ENCODE data around the gene DNAAF3.
"Not testable (repeated sequence)": the region's sequence is repeated elsewhere in the genome, so short reads cannot be mapped to it uniquely, and the experiment has no call there.

DNAAF3 gene

DNA sequence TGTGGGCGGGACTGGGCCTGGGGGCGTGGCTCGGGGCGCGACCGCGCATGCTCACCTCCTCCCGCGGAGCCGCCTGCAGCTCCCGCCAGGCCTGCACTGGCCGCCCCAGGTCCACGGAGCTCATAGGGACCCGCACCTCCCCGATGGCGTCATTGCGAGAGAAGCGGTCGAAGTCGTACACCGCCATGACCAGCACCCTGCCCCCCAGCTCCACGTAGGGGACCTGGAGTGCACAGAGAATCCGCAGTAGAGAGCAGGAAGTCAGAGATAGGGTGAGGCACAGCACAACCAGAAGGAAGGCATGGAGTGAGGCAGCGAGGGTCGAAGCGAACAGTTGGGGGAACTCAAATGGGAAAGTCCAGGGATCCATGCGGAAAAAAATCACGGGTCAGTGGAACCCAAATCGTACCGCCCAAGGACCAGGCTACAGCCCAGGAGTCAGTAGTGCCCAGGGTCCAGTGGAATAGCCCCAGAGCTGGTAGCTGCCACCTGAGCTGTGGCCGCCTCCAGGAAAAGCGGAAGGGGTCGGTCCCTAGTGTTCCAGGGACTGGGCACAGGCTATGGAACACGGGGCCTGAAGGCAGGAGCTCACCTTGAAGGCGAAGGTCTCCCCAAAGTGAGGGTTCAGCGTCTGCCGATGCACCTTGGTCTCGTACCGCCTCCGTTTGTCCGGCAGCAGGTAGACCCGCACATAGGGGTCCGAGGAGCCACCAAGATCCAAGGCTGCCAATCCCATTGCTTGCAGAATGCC is 8.9 kb upstream of the DNAAF3 start:
- DNase-seq: no peak

GRCh38 chr19:55174425-55175116 is 8.2 kb upstream of the DNAAF3 start:
- DNase-seq: no peak

GRCh38 chr19:55173714-55174409 is 7.4 kb upstream of the DNAAF3 start:
- DNase-seq: no peak

GRCh38 chr19:55173186-55173713 is 6.8 kb upstream of the DNAAF3 start:
- no peak for DNase-seq

DNA sequence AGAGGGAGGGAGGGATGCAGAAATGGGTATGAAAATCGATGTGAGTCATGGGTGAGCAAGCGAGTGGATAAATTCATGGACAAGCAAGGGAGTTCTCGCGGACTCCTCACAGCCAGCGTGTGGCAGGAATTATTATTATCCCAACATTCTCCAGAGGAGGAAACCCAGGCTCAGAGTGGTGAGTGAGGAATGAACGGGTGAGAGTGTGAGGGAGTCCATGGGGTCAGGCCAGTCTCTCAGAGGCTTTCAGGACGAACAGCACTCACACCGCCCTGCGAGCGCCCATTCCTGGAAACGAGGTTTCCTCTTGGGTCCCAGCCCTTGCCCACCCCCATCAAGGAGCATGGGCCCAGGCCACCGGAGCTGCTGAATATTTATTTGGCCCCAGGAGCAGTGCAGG is 6.3 kb upstream of the DNAAF3 start:
- DNase-seq: no peak

- DNase-seq: not testable (repeated sequence)
These were observed 5.9 kb upstream of the DNAAF3 start for GRCh38 chr19:55172318-55172717.

DNA sequence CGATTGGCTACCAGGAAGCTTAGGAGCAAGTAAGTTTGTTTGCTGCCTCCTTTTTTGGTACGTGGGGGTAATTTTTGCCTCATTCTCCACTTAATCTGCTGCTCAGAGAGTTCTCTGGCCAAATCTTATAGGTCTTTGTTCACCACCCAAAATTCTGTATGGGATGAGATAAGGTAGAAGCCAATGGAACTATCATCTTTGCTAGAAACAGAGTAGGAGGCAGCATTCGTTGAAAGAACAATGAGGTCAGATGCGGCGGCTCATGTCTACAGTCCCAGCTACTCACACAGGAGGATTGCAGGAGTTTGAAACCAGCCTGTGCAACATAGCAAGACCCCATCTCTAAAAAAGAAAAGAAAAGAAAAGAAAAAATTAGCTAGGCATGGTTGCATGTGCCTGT is 5.0 kb upstream of the DNAAF3 start:
- DNase-seq: no peak

GRCh38 chr19:55169136-55169535 is 2.7 kb upstream of the DNAAF3 start:
- DNase-seq: no peak

DNA sequence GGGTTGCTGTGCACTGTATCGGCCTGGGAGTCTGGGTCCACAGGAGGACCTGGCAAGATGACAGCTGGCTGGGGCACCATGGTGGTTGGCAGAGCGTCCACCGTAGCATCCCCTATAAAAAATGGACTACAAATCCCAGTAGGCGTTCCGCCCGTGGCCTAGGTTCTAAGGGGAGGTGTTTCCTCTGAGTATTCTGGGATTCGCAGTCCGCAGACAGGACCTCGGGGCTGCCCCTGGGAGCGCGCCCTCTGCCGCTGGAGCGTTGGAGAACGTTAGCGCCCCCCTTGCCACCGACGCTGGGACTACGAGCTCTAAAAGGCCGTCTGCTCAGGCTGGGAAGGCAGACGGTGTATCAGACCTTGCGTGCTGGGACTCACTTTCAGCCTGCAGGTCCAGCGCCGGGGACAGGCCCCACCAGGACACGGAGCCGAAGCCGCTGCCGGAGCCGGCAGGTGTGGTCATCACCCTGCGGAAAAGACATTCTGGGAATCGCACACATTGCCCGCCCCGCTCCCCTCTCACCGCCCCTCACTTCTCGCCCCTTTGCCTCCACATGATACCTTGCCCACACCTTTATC is 372 bp downstream of the DNAAF3 start:
- peak; percentile 78 to 82 for DNase-seq

DNA sequence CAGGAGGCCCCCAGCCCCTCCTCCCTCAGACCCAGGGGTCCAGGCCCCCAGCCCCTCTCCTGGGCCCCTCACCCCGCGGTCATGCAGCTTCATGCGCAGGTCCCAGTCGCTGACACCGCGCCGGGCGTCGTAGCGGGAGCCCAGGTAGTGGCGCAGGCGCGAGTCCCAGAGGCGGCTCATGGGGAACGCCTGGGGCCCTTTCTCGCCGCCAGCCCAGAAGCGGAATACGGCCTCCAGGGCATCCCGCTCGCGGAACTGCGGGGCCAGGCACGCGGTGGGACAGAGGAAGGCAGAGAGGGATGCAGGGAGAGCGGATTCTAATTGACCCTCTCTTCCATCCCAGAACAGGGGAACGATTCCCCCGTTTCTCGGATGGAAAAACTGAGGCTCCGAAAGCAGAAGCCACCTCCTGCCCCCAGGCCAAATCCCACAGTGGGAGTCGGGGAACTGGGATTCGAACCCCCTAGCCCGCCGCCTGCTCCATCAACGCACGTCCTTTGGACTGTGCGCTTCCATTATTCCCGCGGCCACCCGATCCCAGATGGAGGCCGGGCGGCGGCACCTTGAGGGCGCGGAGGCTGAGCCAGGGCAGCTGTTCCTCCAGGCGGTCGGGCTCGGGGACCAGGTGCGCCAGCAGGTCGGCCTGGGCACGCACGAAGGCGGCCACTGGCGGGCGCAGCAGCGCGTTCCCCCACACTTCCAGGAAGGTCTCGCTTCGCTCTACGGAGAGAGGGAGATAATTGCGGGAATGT is 4.7 kb downstream of the DNAAF3 start:
- DNase-seq: no peak

DNA sequence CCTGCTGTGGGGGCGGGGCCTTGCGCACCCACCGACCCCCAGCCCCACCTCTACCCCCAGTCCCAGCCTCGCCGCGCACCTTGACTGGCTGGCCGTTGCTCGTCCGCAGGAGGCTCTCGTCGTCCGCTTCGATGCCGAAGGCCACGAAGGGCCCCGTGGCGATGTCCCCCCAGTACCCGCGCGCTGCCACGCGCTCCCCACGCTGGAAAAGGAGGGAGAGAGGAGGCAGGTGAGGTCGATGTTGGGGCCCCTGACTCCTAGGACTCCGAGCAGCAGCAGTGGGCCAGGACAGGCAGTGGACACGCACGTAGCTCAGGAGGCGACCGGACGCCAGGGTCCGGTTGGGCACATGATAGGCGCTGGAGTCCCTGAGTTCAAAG is 5.4 kb downstream of the DNAAF3 start:
- no peak for DNase-seq

- peak; percentile 82 to 87 for DNase-seq
These were observed 6.1 kb downstream of the DNAAF3 start for GRCh38 chr19:55160128-55160985.

DNA sequence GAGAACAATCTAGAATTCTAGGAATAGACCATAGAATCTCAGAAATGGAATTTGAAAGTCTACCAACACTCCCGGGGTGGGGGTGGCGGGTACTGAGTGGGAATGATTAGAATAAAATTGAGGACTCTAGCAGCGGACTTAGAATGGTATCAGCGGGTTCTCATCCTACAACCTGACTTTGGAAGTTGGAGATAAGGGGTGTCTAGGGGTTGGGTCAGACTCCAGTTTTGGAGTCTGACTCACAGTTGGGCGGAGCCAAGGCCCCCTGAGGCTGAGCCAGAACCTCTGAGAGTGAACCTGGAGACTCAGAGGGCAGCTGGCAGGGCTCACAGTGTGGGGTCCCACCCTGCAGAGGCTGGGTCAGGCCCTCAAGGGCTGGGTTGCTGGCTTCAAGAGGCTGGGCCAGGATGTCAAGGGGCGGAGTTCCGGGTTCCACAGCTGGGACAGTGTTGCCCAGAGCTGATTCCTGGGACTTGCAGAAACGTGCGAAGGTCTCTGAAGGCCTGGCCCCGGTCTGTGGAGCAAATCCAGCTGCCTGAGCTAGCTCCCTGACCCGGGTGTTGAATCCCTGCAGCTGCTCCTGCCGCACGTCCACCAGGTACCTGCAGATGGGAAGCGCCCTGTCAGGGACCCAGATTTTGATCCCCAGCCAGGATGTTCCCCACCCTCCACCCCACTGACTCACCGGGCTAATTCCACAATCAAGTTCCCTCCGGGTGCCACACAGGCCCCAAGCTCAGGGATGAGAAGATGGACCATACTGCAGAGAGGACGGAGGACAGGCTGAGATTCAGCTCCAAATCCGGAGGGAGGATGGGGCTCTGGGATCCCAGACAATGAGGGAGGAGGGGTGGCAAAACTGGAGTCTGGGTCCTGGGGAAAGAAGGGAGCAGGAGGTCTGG is 7.3 kb downstream of the DNAAF3 start:
- DNase-seq: no peak

DNA sequence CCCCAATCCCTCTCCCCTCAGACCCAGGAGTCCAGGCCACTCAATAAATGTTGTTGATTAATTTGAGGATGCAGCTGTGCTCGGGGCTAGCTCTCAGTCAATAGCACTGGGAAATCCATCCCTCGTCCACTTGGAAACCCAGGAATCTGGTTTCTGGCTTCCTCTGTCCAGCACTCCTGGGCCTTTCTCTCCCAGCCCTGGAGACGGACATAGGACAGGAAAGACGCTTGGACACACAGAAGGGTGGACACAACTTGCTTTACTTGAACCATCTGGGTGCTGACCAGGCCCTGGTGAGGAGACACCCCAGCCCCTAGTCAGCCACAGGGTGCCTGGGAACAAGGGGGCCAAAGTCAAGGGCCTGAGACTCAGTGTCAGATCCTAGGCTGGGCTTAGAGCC is 8.0 kb downstream of the DNAAF3 start:
- DNase-seq: no peak

DNA sequence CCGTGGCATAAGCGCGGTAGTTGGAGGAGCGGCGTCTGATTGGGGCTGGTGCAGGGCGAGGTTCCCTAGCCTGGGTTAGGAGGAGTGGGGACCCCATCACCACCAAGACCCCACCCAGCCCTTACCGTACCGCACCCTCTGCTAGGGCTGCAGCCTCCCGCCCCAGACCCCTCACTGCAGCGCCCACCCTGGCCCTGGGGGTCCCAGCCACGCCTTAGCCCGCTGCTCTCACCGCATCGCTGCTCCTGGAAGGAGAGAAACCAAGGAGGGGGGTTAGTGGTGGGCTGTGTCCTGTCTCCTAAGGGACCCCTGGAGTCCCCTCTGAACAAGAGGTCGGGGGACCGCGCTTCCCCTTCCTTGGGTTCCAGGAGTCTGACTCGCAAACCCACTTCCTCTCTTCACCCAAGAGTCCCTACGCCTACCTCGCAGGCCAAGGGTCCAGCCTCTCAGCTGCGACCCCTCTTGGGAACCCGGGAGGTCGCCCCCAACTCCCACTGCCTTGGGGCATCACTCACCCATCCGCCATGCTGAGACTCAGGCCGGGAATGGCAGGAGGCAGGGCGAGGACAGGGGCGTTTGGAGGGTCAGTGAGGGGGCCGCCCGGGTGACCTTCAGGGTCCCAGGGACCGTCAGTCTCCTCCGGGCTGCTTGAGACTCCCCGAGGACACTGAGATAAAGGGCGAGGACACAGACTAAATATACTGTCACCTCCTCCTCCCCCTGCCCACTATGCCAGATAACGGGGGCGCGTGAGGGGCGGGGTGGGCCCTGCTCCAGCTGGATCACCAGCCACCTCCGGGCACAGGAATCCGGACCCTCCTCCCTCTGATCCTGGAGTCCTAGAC is 9.1 kb downstream of the DNAAF3 start, which contains the start of gene TNNI3:
TSS of gene TNNI3 (minus strand) at position 669 of the 845 bp plus-strand sequence. CDS start at position 526, 143 bp downstream.
- DNase-seq: no peak

GRCh38 chr19:55156202-55157063 is 10.0 kb downstream of the DNAAF3 start:
- DNase-seq: no peak

- not testable (repeated sequence) for DNase-seq
These were observed 10.6 kb downstream of the DNAAF3 start for GRCh38 chr19:55155784-55156183.

DNA sequence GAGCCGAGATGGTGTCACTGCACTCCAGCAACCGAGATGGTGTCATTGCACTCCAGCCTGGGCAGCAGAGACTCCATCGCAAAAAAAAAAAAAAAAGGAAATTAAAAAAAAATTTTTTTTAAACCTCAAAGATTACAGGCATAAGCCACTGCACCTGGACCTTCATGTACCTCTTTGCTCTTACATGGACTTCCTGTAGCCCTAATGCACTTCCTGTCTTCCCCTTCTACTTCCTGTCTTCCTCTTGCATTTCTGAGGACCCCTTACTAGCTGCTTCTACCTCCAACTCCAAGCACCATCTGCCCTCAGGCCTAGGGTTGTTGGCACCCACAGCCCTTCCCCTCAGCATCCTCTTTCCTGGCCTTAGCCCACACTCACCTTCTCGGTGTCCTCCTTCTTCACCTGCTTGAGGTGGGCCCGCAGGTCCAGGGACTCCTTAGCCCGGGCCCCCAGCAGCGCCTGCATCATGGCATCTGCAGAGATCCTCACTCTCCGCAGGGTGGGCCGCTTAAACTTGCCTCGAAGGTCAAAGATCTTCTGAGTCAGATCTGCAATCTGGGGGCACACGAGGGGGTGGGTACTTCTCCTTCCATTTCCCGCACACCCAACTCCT is 12.7 kb downstream of the DNAAF3 start:
- DNase-seq: no peak

Data from AML-193 (cell line).